PC-3 (cell line): ENCODE measurements around the gene PSEN2. TPM values are rescaled to one million over a fixed set of nuclear protein-coding genes. Genes with fewer than 3 reads are reported as not detected.

Experiments
- ATAC-seq: fragments of 200-7000 bp; cut with Tn5 transposase; 2 replicates; pipeline ENCODE4 v1.9.1; 2020; ENCODE audit warnings: mild to moderate bottlenecking, moderate library complexity
- BruUV-seq: library from RNA; stranded (reverse); fragments of 400-500 nt; replicated peaks from 2 replicates; lab custom pipeline; 2021; lab: Mats Ljungman, UMichigan
- CTCF ChIA-PET: fragments of 300-600 bp; sonication (Branson Sonifier 250); formaldehyde crosslinking; loops from one replicate; lab custom pipeline; 2022; ENCODE audit warnings: antibody characterized with exemption; lab: Charles Lee
- POLR2A ChIA-PET: fragments of 300-600 bp; sonication (Branson Sonifier 250); formaldehyde crosslinking; loops from one replicate; lab custom pipeline; 2022; ENCODE audit warnings: antibody characterized with exemption; ENCODE audit not compliant: unreplicated experiment; lab: Charles Lee
- DNase-seq: peaks from one replicate; pipeline ENCODE4 v3.0.0-alpha.2; 2015
- H2AFZ ChIP-seq: fragments of 300-600 bp; sonication (generic); 2 replicates; pipeline ENCODE4 v1.6.0; 2016; ENCODE audit warnings: antibody characterized with exemption, low read length
- H3F3A ChIP-seq: fragments of 300-600 bp; sonication (generic); one replicate; pipeline ENCODE4 v1.6.0; 2017; ENCODE audit warnings: antibody characterized with exemption, low read length, control low read depth, mild to moderate bottlenecking; ENCODE audit not compliant: unreplicated experiment
- H3K27ac ChIP-seq: fragments of 300-600 bp; sonication (generic); 2 replicates; pipeline ENCODE4 v1.5.1; 2016; ENCODE audit warnings: mild to moderate bottlenecking, low read length
- H3K27me3 ChIP-seq: fragments of 300-600 bp; sonication (generic); 2 replicates; pipeline ENCODE4 v1.6.1; 2016; ENCODE audit warnings: low read length, mixed read lengths
- H3K36me3 ChIP-seq: fragments of 300-600 bp; sonication (generic); 2 replicates; pipeline ENCODE4 v1.6.1; 2016; ENCODE audit warnings: low read depth, mixed run types, low read length, mixed read lengths
- H3K4me1 ChIP-seq: fragments of 300-600 bp; sonication (generic); 2 replicates; pipeline ENCODE4 v1.5.1; 2016; ENCODE audit warnings: low read length; ENCODE audit not compliant: insufficient read depth
- H3K4me2 ChIP-seq: fragments of 300-600 bp; sonication (generic); 2 replicates; pipeline ENCODE4 v1.6.0; 2016; ENCODE audit warnings: low read length
- H3K4me3 ChIP-seq: fragments of 300-600 bp; sonication (generic); 2 replicates; pipeline ENCODE4 v1.5.1; 2016; ENCODE audit warnings: mild to moderate bottlenecking, low read length, mixed read lengths
- H3K79me2 ChIP-seq: fragments of 300-600 bp; sonication (generic); 2 replicates; pipeline ENCODE4 v1.6.1; 2017; ENCODE audit warnings: low read length, mixed read lengths
- H3K9ac ChIP-seq: fragments of 300-600 bp; sonication (generic); 2 replicates; pipeline ENCODE4 v1.6.0; 2016; ENCODE audit warnings: mild to moderate bottlenecking, low read length
- H3K9me2 ChIP-seq: fragments of 300-600 bp; sonication (generic); replicated peaks from 2 replicates; pipeline ENCODE4 v1.6.1; 2016; ENCODE audit warnings: mixed run types, low read length, mixed read lengths
- H3K9me3 ChIP-seq: fragments of 300-600 bp; sonication (generic); 2 replicates; pipeline ENCODE4 v1.6.1; 2016; ENCODE audit warnings: low read length, mixed read lengths
- H4K20me1 ChIP-seq: fragments of 300-600 bp; sonication (generic); 2 replicates; pipeline ENCODE4 v1.6.1; 2016; ENCODE audit warnings: low read length, mixed read lengths
- CTCF ChIP-seq: fragments of 300-600 bp; sonication (generic); conservative IDR thresholded peaks from 2 replicates; pipeline ENCODE4 v1.5.1; 2017; ENCODE audit warnings: antibody characterized with exemption, low read depth, mild to moderate bottlenecking, low read length
- EZH2 ChIP-seq: fragments of 300-600 bp; sonication (generic); IDR thresholded peaks from one replicate; pipeline ENCODE4 v1.6.1; 2017; ENCODE audit warnings: antibody characterized with exemption, mild to moderate bottlenecking, low read length; ENCODE audit not compliant: unreplicated experiment
- EZH2phosphoT487 ChIP-seq: fragments of 300-600 bp; sonication (generic); IDR thresholded peaks from 2 replicates; pipeline ENCODE4 v1.6.1; 2018; ENCODE audit warnings: mild to moderate bottlenecking, antibody characterized with exemption, low read length, borderline replicate concordance
- intact Hi-C: fragments of 100-400 bp; cut with micrococcal nuclease; formaldehyde crosslinking; loops from 2 replicates; pipeline ENCODE4 v1.9.0; 2023
- total RNA-seq: library from RNA; depleted of rRNA; stranded (reverse); fragments of >200 nt; gene quantifications from 2 replicates; pipeline ENCODE4 v1.2.3, GENCODE V29; 2014

The PSEN2 gene
- total RNA-seq, 1 experiment from 2014 or later: 85.3 TPM

GRCh38 chr1:226908419-226908818 lies 38.0 kb downstream of the PSEN2 start:
- POLR2A ChIA-PET: no interaction called here
- no peak for ATAC-seq
- Histone ChIP-seq H4K20me1 (no peaks in the 10 kb centered on the region), H3F3A (no peaks in the 10 kb centered on the region), H3K27me3 (no peaks in the 10 kb centered on the region), H3K36me3 (no peaks in the 10 kb centered on the region), H3K27ac (no peak overlapping the region), H3K9me2 (no peaks in the 10 kb centered on the region), H3K9me3 (no peaks in the 10 kb centered on the region), H3K79me2 (no peaks in the 10 kb centered on the region), H3K4me1 (no peaks in the 10 kb centered on the region), H2AFZ (no peak overlapping the region), H3K4me3 (no peak overlapping the region), H3K4me2 (no peak overlapping the region), H3K9ac (no peak overlapping the region)
- no peak for DNase-seq
- CTCF ChIA-PET: no interaction called here
- intact Hi-C loops: no loop called here
- no TSS peak for BruUV-seq
- TF ChIP-seq EZH2: no peak
- TF ChIP-seq EZH2phosphoT487: no peak
- no peak for TF ChIP-seq CTCF

- H3K79me2 ChIP-seq: no peaks in the 10 kb centered on the region
- no peaks in the 10 kb centered on the region for H3K36me3 ChIP-seq
- H3K4me3 ChIP-seq: no peak overlapping the region
- H3K4me2 ChIP-seq: no peak overlapping the region
- no peak overlapping the region for H3K27ac ChIP-seq
- no TSS peak for BruUV-seq
- intact Hi-C loops: no loop called here
- no peaks in the 10 kb centered on the region for H3K27me3 ChIP-seq
- no peaks in the 10 kb centered on the region for H3K9me2 ChIP-seq
- H4K20me1 ChIP-seq: no peaks in the 10 kb centered on the region
- DNase-seq (no peak), ATAC-seq (no peak)
- no peak for TF ChIP-seq EZH2
- no peak for TF ChIP-seq EZH2phosphoT487
- TF ChIP-seq CTCF: no peak
- ChIA-PET CTCF (no interaction called here), POLR2A (no interaction called here)
- no peaks in the 10 kb centered on the region for H3K4me1 ChIP-seq
- H3K9me3 ChIP-seq: no peaks in the 10 kb centered on the region
- H3K9ac ChIP-seq: no peak overlapping the region
- no peak overlapping the region for H2AFZ ChIP-seq
- H3F3A ChIP-seq: no peaks in the 10 kb centered on the region
These were observed 38.5 kb downstream of the PSEN2 start for GRCh38 chr1:226908913-226909312.

- TF ChIP-seq EZH2: no peak
- TF ChIP-seq CTCF: peak; percentile 83
- no peak for TF ChIP-seq EZH2phosphoT487
- Histone ChIP-seq H3K79me2 (no peaks in the 10 kb centered on the region), H3F3A (no peaks in the 10 kb centered on the region), H3K9me3 (no peaks in the 10 kb centered on the region), H3K9ac (no peak overlapping the region), H3K4me2 (no peak overlapping the region), H3K9me2 (no peaks in the 10 kb centered on the region), H3K27ac (no peak overlapping the region), H3K4me1 (no peaks in the 10 kb centered on the region), H3K27me3 (no peaks in the 10 kb centered on the region), H3K4me3 (no peak overlapping the region), H2AFZ (no peak overlapping the region), H3K36me3 (no peaks in the 10 kb centered on the region), H4K20me1 (no peaks in the 10 kb centered on the region)
- BruUV-seq: no TSS peak
- ATAC-seq: peak; percentile 83
- DNase-seq: peak; percentile 60
- intact Hi-C loops: loop anchor here (1.0 to 5.0 kb wide), 2 partner anchors 185 to 525 kb away; no protein-coding TSS in a partner anchor
- POLR2A ChIA-PET: no interaction called here
- CTCF ChIA-PET: interaction anchor here (0.5 to 1.0 kb wide), 4 partner anchors 25 to 811 kb away, joined by 3 to 5 read pairs (median 4); no protein-coding TSS in a partner anchor
These were observed 42.3 kb downstream of the PSEN2 start for GRCh38 chr1:226912587-226913176.
